ENCODE measurements around the gene PNMA6A.

GRCh38 chrX:153057281-153057680 is 15.0 kb upstream of the PNMA6A start:
- TF ChIP-seq CTCF (IDR thresholded peaks at IDR 0.05): no peak
- TF ChIP-seq POLR2AphosphoS5 (IDR thresholded peaks at IDR 0.05; ENCODE audit: insufficient read depth in 1 of 2, low read depth in 1 of 2): no peak

All from vagina (tissue), 2 donors.